HG03342 (cell line): ENCODE measurements around the gene CD82.
A peak's percentile ranks its signal among the peaks of the same experiment; 100 is the strongest.
"Not testable (repeated sequence)": the region's sequence is repeated elsewhere in the genome, so short reads cannot be mapped to it uniquely, and the experiment has no call there.

Experiments
- ATAC-seq: cut with Tn5 transposase; IDR thresholded peaks from one replicate; pipeline ENCODE4 v1.9.1; 2021; ENCODE audit warnings: mild to moderate bottlenecking, moderate library complexity; ENCODE audit not compliant: unreplicated experiment

CD82 gene

GRCh38 chr11:44533921-44534711, 31.3 kb upstream of the CD82 start:
- no peak for ATAC-seq

- ATAC-seq: no peak
Measured at GRCh38 chr11:44535191-44535980, 30.1 kb upstream of the CD82 start.

GRCh38 chr11:44536788-44537516, 28.5 kb upstream of the CD82 start:
- ATAC-seq: no peak

- no peak for ATAC-seq
Measured at GRCh38 chr11:44537679-44538078, 27.8 kb upstream of the CD82 start.

- ATAC-seq: peak; percentile 82
Measured at GRCh38 chr11:44538375-44539054, 26.9 kb upstream of the CD82 start.

GRCh38 chr11:44539971-44540370, 25.5 kb upstream of the CD82 start:
- no peak for ATAC-seq

- no peak for ATAC-seq
Measured at GRCh38 chr11:44540667-44541066, 24.8 kb upstream of the CD82 start.

- no peak for ATAC-seq
Measured at GRCh38 chr11:44542372-44542771, 23.1 kb upstream of the CD82 start.

GRCh38 chr11:44546984-44547383, 18.5 kb upstream of the CD82 start:
- ATAC-seq: not testable (repeated sequence)

GRCh38 chr11:44547534-44547933, 17.9 kb upstream of the CD82 start:
- not testable (repeated sequence) for ATAC-seq

GRCh38 chr11:44548032-44548695, 17.3 kb upstream of the CD82 start:
- no peak for ATAC-seq

- ATAC-seq: not testable (repeated sequence)
Measured at GRCh38 chr11:44548961-44549749, 16.3 kb upstream of the CD82 start.

- no peak for ATAC-seq
Measured at GRCh38 chr11:44550123-44550522, 15.3 kb upstream of the CD82 start.

- no peak for ATAC-seq
Measured at GRCh38 chr11:44551456-44552139, 13.9 kb upstream of the CD82 start.

- no peak for ATAC-seq
Measured at GRCh38 chr11:44555031-44555800, 10.2 kb upstream of the CD82 start.

GRCh38 chr11:44556735-44557409, 8.6 kb upstream of the CD82 start:
- ATAC-seq: peak; percentile 33

GRCh38 chr11:44557464-44557863, 8.0 kb upstream of the CD82 start:
- no peak for ATAC-seq
